Endothelial cell of umbilical vein (primary cell): ENCODE measurements around the gene BCL2. TPM values are rescaled to one million over a fixed set of nuclear protein-coding genes. Genes with fewer than 3 reads are reported as not detected.

Source experiments
- BruUV-seq: library from RNA; stranded (reverse); fragments of 400-500 nt; replicated peaks from 2 replicates; lab custom pipeline; 2021; lab: Mats Ljungman, UMichigan
- CTCF ChIA-PET: fragments of 300-600, 350-600 bp; sonication (Branson Sonifier 250); formaldehyde crosslinking; loops from one replicate; lab custom pipeline; 2021; ENCODE audit warnings: antibody characterized with exemption, inconsistent platforms; lab: Charles Lee
- POLR2A ChIA-PET: fragments of 300-600, 350-600 bp; sonication (Branson Sonifier 250); formaldehyde crosslinking; loops from one replicate; lab custom pipeline; 2021; ENCODE audit warnings: antibody characterized with exemption, inconsistent platforms; lab: Charles Lee
- DNase-seq: peaks from one replicate; pipeline ENCODE4 v3.0.0-alpha.2; 2011; ENCODE audit warnings: low read depth, low spot score
- FAIRE-seq: peaks from 2 replicates; lab custom pipeline; 2011; peaks lifted over from hg19 to GRCh38; lab: Jason Lieb, UNC
- H2AFZ ChIP-seq: 2 replicates; pipeline ENCODE4 v1.6.0; 2012; ENCODE audit warnings: low read depth, low read length, control low read depth, inconsistent platforms
- H3K27ac ChIP-seq: 2 replicates; pipeline ENCODE4 v1.5.1; 2011; ENCODE audit warnings: low read depth, mild to moderate bottlenecking, control low read depth, low read length, moderate library complexity; ENCODE audit not compliant: insufficient read depth
- H3K27me3 ChIP-seq, 2 experiments: 2 replicates each; pipeline versions ENCODE4 v1.6.0 to v1.6.1; 2011; ENCODE audit warnings: low read length in 2 of 2, mixed read lengths in 1 of 2; ENCODE audit not compliant: control insufficient read depth in 2 of 2, insufficient read depth in 2 of 2
- H3K36me3 ChIP-seq, 2 experiments: 2 replicates in 1 of 2; 3 replicates in 1 of 2; pipeline ENCODE4 v1.5.1; 2011; ENCODE audit warnings: low read length in 2 of 2, mild to moderate bottlenecking in 1 of 2, moderate library complexity in 1 of 2; ENCODE audit not compliant: control insufficient read depth in 2 of 2, insufficient read depth in 2 of 2; ENCODE audit errors: extremely low read depth in 1 of 2
- H3K4me1 ChIP-seq: 3 replicates; pipeline ENCODE4 v1.5.1; 2011; ENCODE audit warnings: mild to moderate bottlenecking, low read length; ENCODE audit not compliant: control insufficient read depth, insufficient read depth; ENCODE audit errors: extremely low read depth
- H3K4me2 ChIP-seq: 2 replicates; pipeline ENCODE4 v1.6.1; 2011; ENCODE audit warnings: low read length, control low read depth, mixed read lengths; ENCODE audit not compliant: insufficient read depth
- H3K4me3 ChIP-seq, 3 experiments: fragments of 200-600 bp in 1 of 3; sonication (generic), shearing (Covaris generic) in 1 of 3; replicated peaks in 1 of 3; 2 replicates each; pipeline ENCODE4 v1.5.1; 2011 to 2016; ENCODE audit warnings: control low read depth in 3 of 3, low read length in 3 of 3, mild to moderate bottlenecking in 2 of 3, inconsistent platforms in 1 of 3, low read depth in 1 of 3, moderate library complexity in 1 of 3; ENCODE audit not compliant: insufficient read depth in 1 of 3
- H3K79me2 ChIP-seq: 2 replicates; pipeline ENCODE4 v1.6.0; 2012; ENCODE audit warnings: low read length, inconsistent platforms; ENCODE audit not compliant: control insufficient read depth, insufficient read depth
- H3K9ac ChIP-seq: replicated peaks from 2 replicates; pipeline ENCODE3; 2011; ENCODE audit warnings: low read length, control low read depth; ENCODE audit not compliant: insufficient read depth; ENCODE audit errors: extremely low read depth
- H3K9me1 ChIP-seq: replicated peaks from 3 replicates; pipeline ENCODE4 v1.6.0; 2011; ENCODE audit warnings: mild to moderate bottlenecking, low read length; ENCODE audit not compliant: control insufficient read depth, insufficient read depth; ENCODE audit errors: extremely low read depth
- H3K9me3 ChIP-seq: replicated peaks from 2 replicates; pipeline ENCODE4 v1.5.1; 2012; ENCODE audit warnings: low read length, inconsistent platforms; ENCODE audit not compliant: control insufficient read depth, insufficient read depth
- H4K20me1 ChIP-seq: replicated peaks from 2 replicates; pipeline ENCODE3; 2011; ENCODE audit warnings: mild to moderate bottlenecking, low read length; ENCODE audit not compliant: control insufficient read depth, insufficient read depth; ENCODE audit errors: extremely low read depth
- EZH2 ChIP-seq: IDR thresholded peaks from 2 replicates; pipeline ENCODE4 v1.6.1; 2012; ENCODE audit warnings: borderline replicate concordance, low read depth, mild to moderate bottlenecking, moderate library complexity, low read length, inconsistent platforms; ENCODE audit not compliant: severe bottlenecking
- FOS ChIP-seq: IDR thresholded peaks from 2 replicates; pipeline ENCODE4 v1.6.1; 2011; ENCODE audit warnings: mild to moderate bottlenecking, low read length, moderate library complexity, borderline replicate concordance; ENCODE audit not compliant: insufficient read depth
- GATA2 ChIP-seq: IDR thresholded peaks from 2 replicates; pipeline ENCODE4 v1.7.0; 2011; ENCODE audit warnings: low read depth, mild to moderate bottlenecking, moderate library complexity, mixed read lengths, low read length; ENCODE audit not compliant: insufficient read length, insufficient read depth
- JUN ChIP-seq: IDR thresholded peaks from 2 replicates; pipeline ENCODE4 v1.6.1; 2011; ENCODE audit warnings: borderline replicate concordance, low read depth; ENCODE audit not compliant: insufficient read length, insufficient read depth
- MYC ChIP-seq: IDR thresholded peaks from one replicate; pipeline ENCODE4 v1.6.1; 2011; ENCODE audit warnings: mild to moderate bottlenecking, low read depth, low read length
- POLR2A ChIP-seq: IDR thresholded peaks from 2 replicates; pipeline ENCODE4 v1.6.1; 2012; ENCODE audit warnings: low read depth, mild to moderate bottlenecking, control low read depth, low read length
- POLR2AphosphoS5 ChIP-seq: IDR thresholded peaks from 2 replicates; pipeline ENCODE4 v1.6.1; 2012; ENCODE audit warnings: low read depth, mild to moderate bottlenecking, control low read depth, low read length, moderate library complexity; ENCODE audit not compliant: insufficient read depth
- dilution Hi-C: fragments of 300-500 bp; cut with MboI; formaldehyde crosslinking; loops from one replicate; pipeline ENCODE4 v1.15.0; 2019; ENCODE audit warnings: low sequenced_read_pairs; ENCODE audit not compliant: extremely low pct_ligation_motif_present
- intact Hi-C: fragments of 100-400 bp; cut with micrococcal nuclease; formaldehyde crosslinking; loops from one replicate; pipeline ENCODE4 v1.10.0; 2022
- polyA plus RNA-seq, 4 experiments: library from polyadenylated mRNA; depleted of rRNA in 3 of 4; stranded (reverse) in 3 of 4; unstranded in 1 of 4; fragments of >200 nt; gene quantifications; 2 replicates each; pipeline versions ENCODE4 v1.2.1 to v1.2.3, GENCODE V29; 2011 to 2012; ENCODE audit warnings: missing spikeins in 1 of 4
- total RNA-seq: library from RNA; stranded (reverse); gene quantifications from 2 replicates; pipeline ENCODE4 v1.2.3, GENCODE V29; 2021
- TF ChIP-seq, protein P1 (sequence below), 2 donors: IDR thresholded peaks; 1 replicate in 1 of 2; 2 replicates in 1 of 2; pipeline ENCODE4 v1.5.1; 2011; ENCODE audit warnings: low read length in 2 of 2, mild to moderate bottlenecking in 2 of 2, moderate library complexity in 2 of 2, control low read depth in 1 of 2, inconsistent platforms in 1 of 2, low read depth in 1 of 2; ENCODE audit not compliant: insufficient read depth in 1 of 2; ENCODE audit errors: extremely low read depth in 1 of 2
- TF ChIP-seq, protein P2 (sequence below): IDR thresholded peaks from 2 replicates; pipeline ENCODE4 v1.6.1; 2011; ENCODE audit not compliant: insufficient read depth, insufficient read length

The BCL2 gene
- total and polyA plus RNA-seq, 2 donors (not counting 3 experiments of a cell fraction or from before 2014, with no cell fraction given), result 0.35 to 5.0 TPM

DNA sequence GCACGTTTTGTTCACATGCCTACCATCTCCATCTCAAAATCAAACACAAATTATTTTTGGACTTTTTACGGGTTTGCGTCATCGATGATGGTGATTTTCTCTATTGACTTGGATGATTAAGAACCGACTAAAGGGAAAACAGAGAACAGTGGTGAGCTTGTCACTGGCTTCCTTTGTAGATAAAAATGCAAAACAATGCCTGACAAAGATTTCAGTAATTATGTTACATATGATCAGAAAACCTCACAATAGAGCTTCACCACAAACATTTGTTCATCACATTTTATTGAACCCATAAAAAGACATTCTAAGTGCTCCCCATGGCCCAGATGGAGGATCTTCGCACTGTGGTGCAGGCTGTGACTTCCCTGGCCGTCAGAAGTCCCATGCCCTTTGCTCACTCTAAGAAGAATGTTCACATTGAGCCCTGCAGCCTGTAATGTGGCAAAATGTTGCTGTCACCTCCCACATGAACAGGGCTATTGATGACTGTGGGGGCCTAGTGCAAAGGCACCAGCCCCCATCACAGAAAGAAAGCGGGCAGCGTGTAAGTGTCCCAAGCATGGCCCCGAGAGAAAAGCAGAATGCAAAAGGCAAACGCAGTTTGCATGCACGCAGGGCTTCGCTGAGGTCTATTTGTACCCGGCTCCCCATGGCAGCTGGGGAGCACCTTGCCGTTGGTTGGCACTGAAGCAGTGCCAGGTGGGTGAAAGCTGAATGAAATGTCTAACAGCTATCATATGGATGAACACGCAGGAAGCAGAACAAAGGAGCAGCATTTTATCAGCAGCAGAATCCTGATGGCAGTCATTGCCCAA, 60.6 kb downstream of the BCL2 start:
- Histone ChIP-seq H2AFZ (no peak overlapping the region), H3K4me3 (no peak overlapping the region), H3K4me2 (no peak overlapping the region), H3K27me3 (no peaks in the 10 kb centered on the region), H3K9ac (no peak overlapping the region), H3K9me1 (no peaks in the 10 kb centered on the region), H3K79me2 (no peaks in the 10 kb centered on the region), H3K9me3 (no peaks in the 10 kb centered on the region), H4K20me1 (no peaks in the 10 kb centered on the region), H3K4me1 (no peaks in the 10 kb centered on the region), H3K27ac (no peak overlapping the region), H3K36me3 (no peaks in the 10 kb centered on the region)
- dilution Hi-C loops, result no loop called here
- no peak for FAIRE-seq
- CTCF ChIA-PET, result no interaction called here
- POLR2A ChIA-PET, result no interaction called here
- intact Hi-C loops, result no loop called here
- BruUV-seq, result no TSS peak
- TF ChIP-seq, protein P1, sequence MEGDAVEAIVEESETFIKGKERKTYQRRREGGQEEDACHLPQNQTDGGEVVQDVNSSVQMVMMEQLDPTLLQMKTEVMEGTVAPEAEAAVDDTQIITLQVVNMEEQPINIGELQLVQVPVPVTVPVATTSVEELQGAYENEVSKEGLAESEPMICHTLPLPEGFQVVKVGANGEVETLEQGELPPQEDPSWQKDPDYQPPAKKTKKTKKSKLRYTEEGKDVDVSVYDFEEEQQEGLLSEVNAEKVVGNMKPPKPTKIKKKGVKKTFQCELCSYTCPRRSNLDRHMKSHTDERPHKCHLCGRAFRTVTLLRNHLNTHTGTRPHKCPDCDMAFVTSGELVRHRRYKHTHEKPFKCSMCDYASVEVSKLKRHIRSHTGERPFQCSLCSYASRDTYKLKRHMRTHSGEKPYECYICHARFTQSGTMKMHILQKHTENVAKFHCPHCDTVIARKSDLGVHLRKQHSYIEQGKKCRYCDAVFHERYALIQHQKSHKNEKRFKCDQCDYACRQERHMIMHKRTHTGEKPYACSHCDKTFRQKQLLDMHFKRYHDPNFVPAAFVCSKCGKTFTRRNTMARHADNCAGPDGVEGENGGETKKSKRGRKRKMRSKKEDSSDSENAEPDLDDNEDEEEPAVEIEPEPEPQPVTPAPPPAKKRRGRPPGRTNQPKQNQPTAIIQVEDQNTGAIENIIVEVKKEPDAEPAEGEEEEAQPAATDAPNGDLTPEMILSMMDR (IDR thresholded peaks at IDR 0.05; ENCODE audit: extremely low read depth in 1 of 2, insufficient read depth in 1 of 2, low read depth in 1 of 2, low read length in 2 of 2), result no peak
- no peak for TF ChIP-seq MYC
- no peak for TF ChIP-seq JUN
- TF ChIP-seq EZH2, result no peak
- TF ChIP-seq, protein P2, sequence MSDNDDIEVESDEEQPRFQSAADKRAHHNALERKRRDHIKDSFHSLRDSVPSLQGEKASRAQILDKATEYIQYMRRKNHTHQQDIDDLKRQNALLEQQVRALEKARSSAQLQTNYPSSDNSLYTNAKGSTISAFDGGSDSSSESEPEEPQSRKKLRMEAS, result no peak
- no peak for TF ChIP-seq FOS
- TF ChIP-seq GATA2, result no peak
- no peak for TF ChIP-seq POLR2A
- TF ChIP-seq POLR2AphosphoS5, result no peak
- no peak for DNase-seq
